GM23248 (cell line): ENCODE measurements around the gene PIP5KL1. TPM values are rescaled to one million over a fixed set of nuclear protein-coding genes. Genes with fewer than 3 reads are reported as not detected.

Experiments used
- DNase-seq: peaks from one replicate; pipeline ENCODE4 v3.0.0-alpha.2; 2015
- H2AFZ ChIP-seq: fragments of 200-600 bp; sonication (generic); 2 replicates; pipeline ENCODE4 v1.6.1; 2016; ENCODE audit warnings: antibody characterized with exemption
- H3F3A ChIP-seq: fragments of 200-600 bp; sonication (generic); 2 replicates; pipeline ENCODE4 v1.6.1; 2016; ENCODE audit warnings: mild to moderate bottlenecking, antibody characterized with exemption, mixed run types; ENCODE audit not compliant: insufficient read depth
- H3K27ac ChIP-seq: fragments of 200-600 bp; sonication (generic); 2 replicates; pipeline ENCODE4 v1.5.1; 2016; ENCODE audit warnings: mild to moderate bottlenecking
- H3K27me3 ChIP-seq: fragments of 200-600 bp; sonication (generic); replicated peaks from 2 replicates; pipeline ENCODE4 v1.6.1; 2016; ENCODE audit warnings: mild to moderate bottlenecking; ENCODE audit not compliant: insufficient read depth
- H3K36me3 ChIP-seq: fragments of 200-600 bp; sonication (generic); 2 replicates; pipeline ENCODE4 v1.6.1; 2016; ENCODE audit warnings: low read depth, mild to moderate bottlenecking
- H3K4me1 ChIP-seq: fragments of 200-600 bp; sonication (generic); 2 replicates; pipeline ENCODE4 v1.6.1; 2016; ENCODE audit warnings: mild to moderate bottlenecking; ENCODE audit not compliant: insufficient read depth
- H3K4me2 ChIP-seq: fragments of 200-600 bp; sonication (generic); one replicate; pipeline ENCODE4 v1.6.1; 2016; ENCODE audit warnings: mild to moderate bottlenecking; ENCODE audit not compliant: unreplicated experiment
- H3K4me3 ChIP-seq: fragments of 200-600 bp; sonication (generic); 2 replicates; pipeline ENCODE4 v1.5.1; 2016; ENCODE audit warnings: mild to moderate bottlenecking
- H3K79me2 ChIP-seq: fragments of 200-600 bp; sonication (generic); 2 replicates; pipeline ENCODE4 v1.6.1; 2016; ENCODE audit warnings: mild to moderate bottlenecking; ENCODE audit not compliant: insufficient read depth
- H3K9ac ChIP-seq: fragments of 200-600 bp; sonication (generic); 2 replicates; pipeline ENCODE4 v1.6.1; 2016; ENCODE audit warnings: mild to moderate bottlenecking
- H3K9me2 ChIP-seq: fragments of 200-600 bp; sonication (generic); 2 replicates; pipeline ENCODE4 v1.6.1; 2016; ENCODE audit warnings: mixed run types, mild to moderate bottlenecking, moderate library complexity; ENCODE audit not compliant: insufficient read depth
- H3K9me3 ChIP-seq: fragments of 200-600 bp; sonication (generic); one replicate; pipeline ENCODE4 v1.6.1; 2017; ENCODE audit warnings: low read depth
- H4K20me1 ChIP-seq: fragments of 200-600 bp; sonication (generic); 2 replicates; pipeline ENCODE4 v1.6.0; 2016; ENCODE audit not compliant: insufficient read depth
- EZH2 ChIP-seq: fragments of 200-600 bp; sonication (generic); IDR thresholded peaks from 2 replicates; pipeline ENCODE4 v1.6.1; 2018; ENCODE audit warnings: antibody characterized with exemption, mild to moderate bottlenecking; ENCODE audit not compliant: insufficient read depth, poor library complexity, severe bottlenecking
- EZH2phosphoT487 ChIP-seq: fragments of 200-600 bp; sonication (generic); IDR thresholded peaks from 2 replicates; pipeline ENCODE4 v1.6.1; 2018; ENCODE audit warnings: antibody characterized with exemption, moderate library complexity, mild to moderate bottlenecking, low read depth; ENCODE audit not compliant: insufficient read depth
- WGBS, 2 experiments: methylation state at CpG; one replicate each; pipeline ENCODE4 v1.1.6; 2015 to 2017; ENCODE audit warnings: low lambda C conversion rate in 2 of 2, low coverage in 1 of 2; ENCODE audit errors: missing lambda C conversion rate in 2 of 2; 5-methylcytosine and 5-hydroxymethylcytosine counted together
- in situ Hi-C: fragments of 300-500 bp; cut with MboI; formaldehyde crosslinking; loops from 2 replicates; pipeline ENCODE4 v1.15.0; 2020
- polyA plus RNA-seq: library from polyadenylated mRNA; unstranded; fragments of >200 nt; fragmentation: Nextera tagmentation; extraction: Ambion mirVana; gene quantifications from 2 replicates; pipeline ENCODE4 v1.2.1, GENCODE V29; 2016
- total RNA-seq: library from RNA; depleted of rRNA; stranded (reverse); fragments of >200 nt; shearing (Covaris generic); gene quantifications from 2 replicates; pipeline ENCODE4 v1.2.3, GENCODE V29; 2014

PIP5KL1 gene
- total and polyA plus RNA-seq, 2 experiments from 2014 or later = 5.5 to 8.8 TPM

GRCh38 chr9:127905004-127905728 lies 25.4 kb downstream of the PIP5KL1 start:
- H3K36me3 ChIP-seq = no peaks in the 10 kb centered on the region
- in situ Hi-C loops = no loop called here
- no peak overlapping the region for H3K27ac ChIP-seq
- 68 to 69% methylated on average over 5 of the region's 5 CpGs for WGBS, 2 experiments
- no peaks in the 10 kb centered on the region for H3K9me2 ChIP-seq
- peaks cover 26% of the 10 kb centered on the region for H3K4me1 ChIP-seq
- no peak for TF ChIP-seq EZH2
- no peak for TF ChIP-seq EZH2phosphoT487
- H3K27me3 ChIP-seq = no peaks in the 10 kb centered on the region
- H2AFZ ChIP-seq = no peak overlapping the region
- H3K9ac ChIP-seq = no peak overlapping the region
- H3K9me3 ChIP-seq = no peaks in the 10 kb centered on the region
- H3K4me2 ChIP-seq = no peak overlapping the region
- no peaks in the 10 kb centered on the region for H4K20me1 ChIP-seq
- no peak for DNase-seq
- H3K4me3 ChIP-seq = no peak overlapping the region
- H3F3A ChIP-seq = peaks cover 9% of the 10 kb centered on the region; the same call in 1 of the 2 replicates
- H3K79me2 ChIP-seq = no peaks in the 10 kb centered on the region

DNA sequence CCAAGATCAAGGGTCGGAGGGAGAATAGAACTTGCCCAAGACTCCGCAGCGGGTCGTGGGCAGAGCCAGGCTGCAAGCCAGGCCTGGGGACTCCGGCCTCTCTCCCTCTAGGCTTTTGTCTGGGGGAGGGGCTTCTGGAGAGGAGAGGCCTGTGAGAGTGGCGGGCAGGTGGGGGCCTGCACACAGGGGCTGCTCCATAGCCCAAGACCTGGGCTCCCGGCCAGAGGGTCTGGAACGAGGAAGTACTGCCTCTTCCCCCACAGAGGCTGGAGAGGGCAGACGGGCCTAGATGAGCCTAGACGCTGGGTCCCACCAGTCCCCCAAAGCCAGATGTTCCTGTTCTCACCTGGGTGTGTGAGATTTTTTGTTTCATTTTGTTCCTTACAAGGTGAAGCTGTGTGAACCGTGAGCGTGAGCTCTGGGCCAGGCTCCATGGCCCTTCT lies 26.0 kb downstream of the PIP5KL1 start:
- WGBS, 2 experiments = 87 to 89% methylated on average over 12 of the region's 12 CpGs

DNA sequence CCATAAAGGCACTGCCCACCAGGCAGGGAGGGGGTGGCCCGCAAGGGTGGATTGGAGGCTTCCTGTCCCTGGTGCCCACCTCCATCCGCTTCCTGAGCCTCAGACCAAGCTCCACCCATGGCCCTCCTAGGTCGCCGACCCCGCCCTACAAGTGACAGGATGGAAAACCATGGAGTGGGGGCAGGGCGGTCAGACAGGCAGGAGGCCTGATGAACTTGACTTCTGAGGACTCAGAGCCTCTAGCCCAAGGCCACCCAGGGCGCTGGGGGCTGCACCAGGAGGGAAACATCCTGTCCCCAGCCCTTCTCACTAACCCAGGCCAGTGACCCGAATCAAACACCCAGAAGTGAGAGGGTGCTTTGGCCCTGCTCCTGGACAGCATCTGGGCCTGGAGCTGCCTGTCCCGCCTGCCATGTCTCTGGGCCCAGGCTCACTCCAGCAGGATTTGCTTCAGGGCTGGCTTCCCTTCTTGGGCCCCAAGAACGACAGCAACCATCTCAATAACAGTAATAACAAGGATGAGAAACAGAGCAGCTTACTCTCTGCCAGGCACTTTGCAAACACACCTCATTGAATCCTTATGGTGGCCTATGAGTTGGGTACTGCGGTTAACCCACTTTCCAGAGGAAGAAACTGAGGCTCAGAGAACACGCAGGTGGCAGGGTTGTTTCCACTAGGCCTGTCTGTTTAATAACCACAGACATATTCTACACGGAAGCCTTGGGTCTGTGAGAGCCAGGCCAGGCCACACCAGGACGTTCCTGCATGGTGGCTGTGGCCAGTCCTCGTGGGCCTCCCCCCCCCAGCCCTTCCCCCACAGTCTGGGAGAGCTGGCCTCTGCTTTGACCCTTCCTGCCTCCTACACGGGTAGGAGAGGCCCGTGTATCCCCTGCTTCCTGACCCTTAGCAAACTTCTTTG lies 26.8 kb downstream of the PIP5KL1 start:
- Histone ChIP-seq H2AFZ (peak overlapping the region; percentile 20; the same call in 1 of the 2 replicates), H3K27me3 (no peaks in the 10 kb centered on the region), H3K4me3 (no peak overlapping the region), H3K27ac (peak overlapping the region; percentile 25; the same call in 1 of the 2 replicates), H3K79me2 (no peaks in the 10 kb centered on the region), H4K20me1 (no peaks in the 10 kb centered on the region), H3F3A (peaks cover 9% of the 10 kb centered on the region; the same call in 1 of the 2 replicates), H3K9me3 (no peaks in the 10 kb centered on the region), H3K9me2 (no peaks in the 10 kb centered on the region), H3K36me3 (no peaks in the 10 kb centered on the region), H3K9ac (peak overlapping the region; percentile 1; the same call in 1 of the 2 replicates), H3K4me2 (no peak overlapping the region), H3K4me1 (peaks cover 32% of the 10 kb centered on the region)
- in situ Hi-C loops = no loop called here
- DNase-seq = peak; percentile 36
- TF ChIP-seq EZH2 = no peak
- WGBS, 2 experiments = 47 to 49% methylated on average over 14 to 17 of the region's 17 CpGs

More for the DNA sequence above, 26.0 kb downstream of the PIP5KL1 start:
- TF ChIP-seq EZH2 (no peak), EZH2phosphoT487 (no peak)
- peaks cover 9% of the 10 kb centered on the region; the same call in 1 of the 2 replicates for H3F3A ChIP-seq
- H3K79me2 ChIP-seq = no peaks in the 10 kb centered on the region
- no peak overlapping the region for H3K9ac ChIP-seq
- H4K20me1 ChIP-seq = no peaks in the 10 kb centered on the region
- no peaks in the 10 kb centered on the region for H3K36me3 ChIP-seq
- H3K27me3 ChIP-seq = no peaks in the 10 kb centered on the region
- in situ Hi-C loops = no loop called here
- H3K4me2 ChIP-seq = no peak overlapping the region
- H3K4me1 ChIP-seq = peaks cover 32% of the 10 kb centered on the region
- H3K9me3 ChIP-seq = no peaks in the 10 kb centered on the region
- no peak for DNase-seq
- H3K4me3 ChIP-seq = no peak overlapping the region
- no peaks in the 10 kb centered on the region for H3K9me2 ChIP-seq
- H3K27ac ChIP-seq = no peak overlapping the region
- no peak overlapping the region for H2AFZ ChIP-seq
